Measurements from ENCODE around the gene JUND.
"Not testable (repeated sequence)": the region's sequence is repeated elsewhere in the genome, so short reads cannot be mapped to it uniquely, and the experiment has no call there.

Gene JUND

GRCh38 chr19:18281082-18282020 lies at the start of gene JUND:
Gene JUND, minus strand, starts transcription at chr19:18281622. Its CDS starts 138 bp downstream, at chr19:18281484.
- Mint-ChIP-seq H3K27ac (peak within 1 kb of the TSS; percentile 91), H3K4me3 (peak within 1 kb of the TSS; percentile 93), H3K36me3 (peaks cover 33% of the 10 kb centered on the region), H3K4me1 (peaks cover 58% of the 10 kb centered on the region), H3K27me3 (no peaks in the 10 kb centered on the region), H3K9me3 (no peaks in the 10 kb centered on the region)
- ATAC-seq = peak; percentile 86

GRCh38 chr19:18330868-18331267 lies 49.4 kb upstream of the JUND start:
- H3K36me3 Mint-ChIP-seq = no peaks in the 10 kb centered on the region
- no peak overlapping the region for H3K27ac Mint-ChIP-seq
- H3K4me1 Mint-ChIP-seq = peaks cover 11% of the 10 kb centered on the region
- no peak for ATAC-seq
- H3K27me3 Mint-ChIP-seq = no peaks in the 10 kb centered on the region
- H3K4me3 Mint-ChIP-seq = no peak overlapping the region
- no peaks in the 10 kb centered on the region for H3K9me3 Mint-ChIP-seq

GRCh38 chr19:18329035-18329376 lies 47.6 kb upstream of the JUND start:
- H3K4me3 Mint-ChIP-seq = no peak overlapping the region
- H3K9me3 Mint-ChIP-seq = no peaks in the 10 kb centered on the region
- H3K27ac Mint-ChIP-seq = no peak overlapping the region
- H3K36me3 Mint-ChIP-seq = no peaks in the 10 kb centered on the region
- H3K27me3 Mint-ChIP-seq = no peaks in the 10 kb centered on the region
- H3K4me1 Mint-ChIP-seq = peaks cover 13% of the 10 kb centered on the region
- no peak for ATAC-seq

GRCh38 chr19:18328340-18329034 lies 47.1 kb upstream of the JUND start:
- H3K4me1 Mint-ChIP-seq = peaks cover 19% of the 10 kb centered on the region
- no peaks in the 10 kb centered on the region for H3K27me3 Mint-ChIP-seq
- H3K9me3 Mint-ChIP-seq = no peaks in the 10 kb centered on the region
- H3K4me3 Mint-ChIP-seq = peak overlapping the region; percentile 58
- ATAC-seq = peak; percentile 98
- H3K36me3 Mint-ChIP-seq = no peaks in the 10 kb centered on the region
- H3K27ac Mint-ChIP-seq = peak overlapping the region; percentile 8

- Mint-ChIP-seq H3K4me3 (no peak overlapping the region), H3K27ac (no peak overlapping the region), H3K36me3 (no peaks in the 10 kb centered on the region), H3K4me1 (peaks cover 31% of the 10 kb centered on the region), H3K27me3 (no peaks in the 10 kb centered on the region), H3K9me3 (no peaks in the 10 kb centered on the region)
- no peak for ATAC-seq
Observed at GRCh38 chr19:18326772-18327171, 45.4 kb upstream of the JUND start.

- Mint-ChIP-seq H3K36me3 (peaks cover 10% of the 10 kb centered on the region), H3K4me1 (peaks cover 50% of the 10 kb centered on the region), H3K27ac (peak overlapping the region; percentile 84)
- not testable (repeated sequence) for H3K27me3 Mint-ChIP-seq, H3K4me3 Mint-ChIP-seq, H3K9me3 Mint-ChIP-seq, ATAC-seq
Observed at GRCh38 chr19:18324373-18324731, 42.9 kb upstream of the JUND start.

GRCh38 chr19:18322759-18323460 lies 41.5 kb upstream of the JUND start, which contains the start of gene LSM4:
Gene LSM4, minus strand, starts transcription at chr19:18323076. Its CDS starts 56 bp downstream, at chr19:18323020.
- no peaks in the 10 kb centered on the region for H3K27me3 Mint-ChIP-seq
- H3K36me3 Mint-ChIP-seq = peaks cover 10% of the 10 kb centered on the region
- peak within 1 kb of the TSS; percentile 82 for H3K4me3 Mint-ChIP-seq
- ATAC-seq = peak; percentile 99
- H3K9me3 Mint-ChIP-seq = no peaks in the 10 kb centered on the region
- H3K4me1 Mint-ChIP-seq = peaks cover 52% of the 10 kb centered on the region
- H3K27ac Mint-ChIP-seq = peak within 1 kb of the TSS; percentile 84

GRCh38 chr19:18322318-18322758 lies 40.9 kb upstream of the JUND start:
- H3K4me1 Mint-ChIP-seq = peaks cover 57% of the 10 kb centered on the region
- no peak for ATAC-seq
- no peaks in the 10 kb centered on the region for H3K9me3 Mint-ChIP-seq
- H3K27ac Mint-ChIP-seq = peak overlapping the region; percentile 84
- H3K36me3 Mint-ChIP-seq = peaks cover 10% of the 10 kb centered on the region
- peak overlapping the region; percentile 82 for H3K4me3 Mint-ChIP-seq
- H3K27me3 Mint-ChIP-seq = no peaks in the 10 kb centered on the region

- Mint-ChIP-seq H3K9me3 (no peaks in the 10 kb centered on the region), H3K4me1 (peaks cover 57% of the 10 kb centered on the region)
- ATAC-seq = no peak
Observed at GRCh38 chr19:18321734-18322102, 40.3 kb upstream of the JUND start.

GRCh38 chr19:18320865-18321733 lies 39.7 kb upstream of the JUND start:
- no peaks in the 10 kb centered on the region for H3K9me3 Mint-ChIP-seq
- H3K4me3 Mint-ChIP-seq = peak overlapping the region; percentile 82
- H3K4me1 Mint-ChIP-seq = peaks cover 63% of the 10 kb centered on the region
- no peaks in the 10 kb centered on the region for H3K27me3 Mint-ChIP-seq
- H3K27ac Mint-ChIP-seq = peak overlapping the region; percentile 84
- H3K36me3 Mint-ChIP-seq = peaks cover 10% of the 10 kb centered on the region
- ATAC-seq = no peak

More at GRCh38 chr19:18321734-18322102, 40.3 kb upstream of the JUND start:
- Mint-ChIP-seq H3K4me3 (peak overlapping the region; percentile 82), H3K27ac (peak overlapping the region; percentile 84), H3K27me3 (no peaks in the 10 kb centered on the region), H3K36me3 (peaks cover 10% of the 10 kb centered on the region)

- H3K4me3 Mint-ChIP-seq = no peak overlapping the region
- peaks cover 16% of the 10 kb centered on the region for H3K36me3 Mint-ChIP-seq
- no peaks in the 10 kb centered on the region for H3K27me3 Mint-ChIP-seq
- peak overlapping the region; percentile 65 for H3K27ac Mint-ChIP-seq
- H3K9me3 Mint-ChIP-seq = no peaks in the 10 kb centered on the region
- H3K4me1 Mint-ChIP-seq = peaks cover 71% of the 10 kb centered on the region
- no peak for ATAC-seq
Observed at GRCh38 chr19:18319591-18320135, 38.2 kb upstream of the JUND start.

GRCh38 chr19:18317961-18318800 lies 36.8 kb upstream of the JUND start:
- H3K27me3 Mint-ChIP-seq = no peaks in the 10 kb centered on the region
- no peaks in the 10 kb centered on the region for H3K9me3 Mint-ChIP-seq
- peaks cover 61% of the 10 kb centered on the region for H3K4me1 Mint-ChIP-seq
- peak overlapping the region; percentile 87 for H3K27ac Mint-ChIP-seq
- no peak overlapping the region for H3K4me3 Mint-ChIP-seq
- H3K36me3 Mint-ChIP-seq = peaks cover 21% of the 10 kb centered on the region
- no peak for ATAC-seq

GRCh38 chr19:18313398-18313797 lies 32.0 kb upstream of the JUND start:
- H3K4me3 Mint-ChIP-seq = no peak overlapping the region
- ATAC-seq = no peak
- H3K27ac Mint-ChIP-seq = no peak overlapping the region
- H3K27me3 Mint-ChIP-seq = no peaks in the 10 kb centered on the region
- H3K9me3 Mint-ChIP-seq = no peaks in the 10 kb centered on the region
- peaks cover 31% of the 10 kb centered on the region for H3K36me3 Mint-ChIP-seq
- peaks cover 24% of the 10 kb centered on the region for H3K4me1 Mint-ChIP-seq

Data from stimulated activated memory B cell treated with anti-CD40 and anti-IgM and Interleukin-4, amounts not matched to agents 10 μg/mL and 1 μg/mL and 100 μg/mL, for 72 hours (primary cell).